ENCODE results near the gene ITGAE.
"Not testable (repeated sequence)": the region's sequence is repeated elsewhere in the genome, so short reads cannot be mapped to it uniquely, and the experiment has no call there.

ITGAE gene

DNA sequence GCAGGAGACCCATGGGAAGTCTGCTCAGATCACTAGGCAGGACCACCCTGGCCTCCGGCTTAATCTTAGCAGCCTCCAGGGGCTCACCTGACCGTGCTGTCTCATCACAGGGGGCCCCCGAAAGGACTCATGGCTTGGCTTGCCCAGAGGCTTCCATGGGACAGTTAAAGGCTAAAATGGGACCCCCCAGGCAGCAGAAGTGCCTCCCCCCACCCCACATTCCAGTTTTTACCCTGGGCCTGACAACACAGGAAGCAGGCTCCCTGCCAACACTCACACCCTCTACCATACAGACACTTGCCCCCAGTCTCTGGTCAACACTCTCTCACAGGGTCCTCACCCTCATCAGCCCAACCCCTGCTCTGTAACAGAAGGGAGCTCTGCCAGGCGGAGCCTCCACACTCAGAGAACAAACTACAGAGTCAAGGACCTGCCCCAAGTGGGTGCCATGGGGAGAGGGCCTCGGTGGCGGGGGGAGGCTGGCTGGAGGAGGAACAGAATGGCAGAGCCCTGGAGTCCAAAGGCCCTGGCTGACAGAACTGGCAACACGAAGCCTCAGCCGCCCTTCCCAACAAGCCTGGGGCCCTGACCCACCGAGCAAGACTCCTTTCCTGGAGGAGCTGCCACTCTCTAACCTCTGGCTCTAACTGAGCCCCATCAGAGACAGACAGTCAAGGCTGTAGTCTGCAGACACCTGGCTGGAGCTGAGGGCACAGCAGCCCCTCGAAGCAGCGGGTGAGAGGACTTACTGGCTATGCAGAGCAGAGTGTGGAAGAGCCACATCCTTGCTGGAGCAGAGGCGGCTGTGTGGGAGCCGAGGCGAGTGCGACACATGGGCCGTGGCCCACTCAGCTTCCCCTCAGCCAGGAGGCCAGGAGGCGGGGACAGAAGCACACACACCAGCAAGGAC, at the start of gene ITGAE:
Gene ITGAE, minus strand, starts transcription at position 827 of the 910 bp plus-strand sequence. Its CDS starts 44 bp downstream, at position 783.
- intact Hi-C loops (cut with DNase I): no loop called here

DNA sequence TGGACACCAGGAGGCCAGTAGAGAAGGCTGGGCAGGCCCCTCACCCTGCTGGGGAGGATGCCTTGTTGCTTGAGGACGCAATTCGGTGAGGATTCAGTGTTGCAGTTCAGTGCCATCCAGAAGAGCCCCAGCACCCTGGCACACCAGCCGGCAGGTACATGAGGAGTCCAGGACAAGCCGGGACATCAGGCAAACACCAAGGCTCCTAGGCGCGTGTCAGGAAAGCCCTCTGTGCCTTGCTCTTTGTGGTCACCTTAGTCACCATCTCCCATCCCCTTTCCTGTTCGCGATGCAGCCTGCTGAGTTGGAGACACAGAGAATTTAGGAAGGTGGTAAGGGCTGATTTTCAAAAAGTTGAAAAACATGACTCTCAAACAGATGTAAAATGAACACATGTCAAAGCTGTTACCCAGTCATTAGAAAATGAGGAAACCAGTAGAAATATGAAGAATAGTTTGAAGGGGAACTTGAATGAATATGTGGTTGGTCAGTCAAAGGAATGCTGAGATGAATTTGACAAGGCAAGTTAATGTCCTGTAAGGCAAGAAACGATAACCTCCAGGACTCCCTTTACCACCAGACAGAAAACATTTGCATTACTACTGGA, 47.3 kb upstream of the ITGAE start:
- intact Hi-C loops (cut with DNase I): loop anchor here (5.0 kb wide), 2 partner anchors 111 to 126 kb away; partner anchors contain the start of gene HASPIN
- peak in 1 of 10 donors; percentile 63 for DNase-seq

More for the DNA sequence above, at the start of gene ITGAE:
- DNase-seq: peak in 1 of 10 donors; percentile 50

DNA sequence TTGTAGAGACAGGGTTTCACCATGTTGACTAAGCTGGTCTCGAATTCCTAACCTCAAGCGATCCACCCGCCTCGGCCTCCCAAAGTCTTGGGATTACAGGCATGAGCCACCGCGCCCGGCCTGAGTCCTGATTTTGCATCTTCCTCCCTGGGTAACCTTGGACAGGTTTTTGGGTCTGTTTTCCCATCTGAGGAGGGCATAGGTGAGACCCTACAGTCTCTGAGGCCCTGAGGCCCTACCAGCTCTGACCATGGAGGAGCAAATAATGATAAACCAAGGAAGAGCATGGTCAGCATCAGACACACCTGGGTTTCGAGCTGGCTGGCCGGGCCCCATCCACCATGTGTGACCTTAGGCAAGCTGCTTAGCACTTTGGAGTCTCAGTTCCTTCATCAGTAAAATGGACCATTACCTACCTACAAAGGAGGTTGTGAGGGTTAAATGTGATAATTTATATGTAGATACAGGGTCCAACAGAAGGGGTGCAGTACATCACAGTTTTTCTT, 46.2 kb upstream of the ITGAE start:
- intact Hi-C loops (cut with DNase I): loop anchor here (5.0 kb wide), 2 partner anchors 110 to 125 kb away; partner anchors contain the start of gene HASPIN
- DNase-seq: peak in 1 of 10 donors; percentile 53

GRCh38 chr17:3846437-3847164, 45.6 kb upstream of the ITGAE start:
- intact Hi-C loops (cut with DNase I): loop anchor here (5.0 kb wide), 2 partner anchors 109 to 124 kb away; partner anchors contain the start of gene HASPIN
- peak in 1 of 10 donors; percentile 45 for DNase-seq

DNA sequence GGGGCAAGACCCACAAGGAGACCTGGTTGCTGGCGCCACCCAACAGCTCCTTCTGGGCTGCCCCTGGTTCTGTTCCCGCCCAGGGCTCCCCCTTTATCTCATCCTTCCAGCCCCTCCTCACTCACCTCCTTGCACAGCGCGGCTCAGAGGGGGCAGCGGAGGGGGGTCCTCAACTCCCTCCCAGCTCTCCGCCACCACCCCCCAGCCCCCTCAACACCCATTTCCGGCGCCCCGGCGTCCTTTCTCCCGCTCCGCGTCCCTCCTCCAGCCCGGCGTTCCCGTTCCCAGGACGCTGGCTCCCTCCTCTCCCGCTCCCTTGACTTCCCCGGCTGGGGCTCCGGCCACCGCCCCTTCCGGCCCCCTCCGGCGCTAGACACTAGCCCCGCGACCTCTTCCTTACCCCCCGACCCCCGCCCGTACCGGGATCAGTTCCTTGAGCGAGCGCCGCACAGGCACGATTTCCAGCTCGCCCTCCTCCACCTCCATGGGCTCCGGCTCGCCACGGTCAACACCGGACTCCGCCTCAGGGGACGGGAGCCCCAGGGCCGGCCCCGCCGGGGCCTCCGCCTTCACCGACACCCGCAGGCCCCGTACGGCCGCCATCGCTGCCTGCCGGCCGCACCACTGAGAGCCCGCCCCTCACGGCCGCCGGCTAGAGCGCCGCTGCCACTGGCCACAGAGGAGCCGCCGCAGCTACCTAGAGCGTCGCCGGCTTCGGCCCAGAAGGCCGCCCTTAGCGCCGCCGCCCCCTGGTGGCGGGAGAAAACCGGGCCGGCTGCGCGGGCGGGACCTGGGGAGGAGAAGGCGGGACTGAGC, 44.8 kb upstream of the ITGAE start, which contains the start of gene NCBP3:
Gene NCBP3, minus strand, starts transcription at position 626 of the 816 bp plus-strand sequence. Its CDS starts 23 bp downstream, at position 603.
- intact Hi-C loops (cut with DNase I): loop anchor here (5.0 kb wide), 2 partner anchors 109 to 124 kb away; partner anchors contain the start of gene HASPIN
- DNase-seq: peak; percentile 76 to 99 (median 88)

- intact Hi-C loops (cut with DNase I): loop anchor here (5.0 kb wide), 2 partner anchors 108 to 123 kb away; partner anchors contain the start of gene HASPIN
Observed at GRCh38 chr17:3845291-3845620, 44.3 kb upstream of the ITGAE start.

DNA sequence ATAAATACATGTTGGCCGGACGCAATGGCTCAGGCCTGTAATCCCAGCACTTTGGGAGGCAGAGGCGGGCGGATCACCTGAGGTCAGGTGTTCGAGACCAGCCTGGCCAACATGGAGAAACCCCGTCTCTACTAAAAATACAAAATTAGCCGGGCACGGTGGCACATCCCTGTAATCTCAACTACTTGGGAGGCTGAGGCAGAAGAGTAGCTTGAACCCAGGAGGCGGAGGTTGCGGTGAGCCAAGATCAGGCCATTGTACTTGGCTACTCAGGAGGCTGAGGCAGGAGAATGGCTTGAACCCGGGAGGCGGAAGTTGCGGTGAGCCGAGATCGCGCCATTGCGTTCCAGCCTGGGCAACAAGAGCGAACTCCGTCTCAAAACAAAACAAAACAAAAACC, 43.6 kb upstream of the ITGAE start:
- DNase-seq: peak in 1 of 10 donors; percentile 64
- intact Hi-C loops (cut with DNase I): not testable (repeated sequence)

More at GRCh38 chr17:3845291-3845620, 44.3 kb upstream of the ITGAE start:
- DNase-seq: no peak

- peak in 1 of 10 donors; percentile 67 for DNase-seq
- intact Hi-C loops (cut with DNase I): no loop called here
Observed at GRCh38 chr17:3843935-3844516, 43.0 kb upstream of the ITGAE start.

DNA sequence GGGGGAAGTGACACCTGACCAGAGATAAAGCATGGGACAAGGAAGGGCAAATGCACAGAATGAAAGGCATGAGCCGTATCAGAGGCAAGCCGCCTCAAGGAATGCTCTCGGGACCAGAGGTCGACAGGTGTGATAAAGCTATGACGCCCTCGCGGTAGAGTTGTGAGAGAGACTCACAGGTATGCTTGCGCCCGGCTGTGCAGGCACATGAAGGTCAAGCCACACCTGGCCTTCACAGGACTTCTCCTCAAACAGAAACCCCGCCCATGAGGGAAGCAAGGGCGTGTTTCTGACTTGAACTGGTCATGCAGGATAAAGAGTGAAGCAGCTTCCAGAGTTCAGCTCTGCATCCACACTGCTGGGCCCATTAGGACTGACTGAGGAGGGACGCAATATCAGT, 37.2 kb upstream of the ITGAE start:
- DNase-seq: peak in 1 of 10 donors; percentile 65
- intact Hi-C loops (cut with DNase I): no loop called here

DNA sequence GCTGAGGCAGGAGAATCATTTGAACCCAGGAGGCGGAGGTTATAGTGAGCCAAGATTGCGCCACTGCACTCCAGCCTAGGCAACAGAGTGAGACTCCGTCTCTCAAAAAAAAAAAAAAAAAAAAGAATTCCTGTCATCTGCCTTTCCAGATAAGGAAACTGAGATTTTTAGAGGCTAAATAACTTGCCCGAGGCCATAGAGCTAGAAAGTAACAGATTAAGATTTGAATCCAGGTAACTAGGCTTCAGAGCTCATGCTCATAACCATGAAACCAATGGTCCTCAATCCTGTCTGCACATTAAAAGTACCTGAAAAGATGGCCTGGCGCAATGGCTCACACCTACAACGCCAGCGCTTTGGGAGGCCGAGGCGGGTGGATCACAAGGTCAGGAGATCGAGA, 35.6 kb upstream of the ITGAE start:
- DNase-seq: peak in 1 of 10 donors; percentile 34
- intact Hi-C loops (cut with DNase I): no loop called here

- DNase-seq: peak in 1 of 10 donors; percentile 22
- intact Hi-C loops (cut with DNase I): no loop called here
Observed at GRCh38 chr17:3835410-3836229, 34.6 kb upstream of the ITGAE start.

- peak in 1 of 10 donors; percentile 14 for DNase-seq
- intact Hi-C loops (cut with DNase I): no loop called here
Observed at GRCh38 chr17:3834811-3835210, 33.8 kb upstream of the ITGAE start.

DNA sequence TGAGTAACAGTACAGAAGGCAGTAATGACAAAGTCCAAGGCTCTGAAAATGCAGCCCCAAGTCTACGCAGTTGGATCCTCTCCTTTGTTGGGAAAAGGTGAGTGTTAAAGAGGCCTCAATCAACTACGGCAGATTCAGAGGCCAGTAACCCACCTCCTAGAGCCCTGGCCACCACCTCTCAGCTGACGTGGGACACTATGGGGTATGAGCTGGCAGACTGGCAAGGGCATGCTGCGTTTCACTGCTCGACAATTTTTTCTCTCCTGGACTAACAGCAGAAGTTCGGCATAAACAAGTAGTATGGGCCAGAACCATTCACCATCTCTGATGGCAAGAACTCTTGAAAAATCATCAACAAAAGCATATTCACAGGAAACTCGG, 27.9 kb upstream of the ITGAE start:
- intact Hi-C loops (cut with DNase I): no loop called here
- no peak for DNase-seq

DNA sequence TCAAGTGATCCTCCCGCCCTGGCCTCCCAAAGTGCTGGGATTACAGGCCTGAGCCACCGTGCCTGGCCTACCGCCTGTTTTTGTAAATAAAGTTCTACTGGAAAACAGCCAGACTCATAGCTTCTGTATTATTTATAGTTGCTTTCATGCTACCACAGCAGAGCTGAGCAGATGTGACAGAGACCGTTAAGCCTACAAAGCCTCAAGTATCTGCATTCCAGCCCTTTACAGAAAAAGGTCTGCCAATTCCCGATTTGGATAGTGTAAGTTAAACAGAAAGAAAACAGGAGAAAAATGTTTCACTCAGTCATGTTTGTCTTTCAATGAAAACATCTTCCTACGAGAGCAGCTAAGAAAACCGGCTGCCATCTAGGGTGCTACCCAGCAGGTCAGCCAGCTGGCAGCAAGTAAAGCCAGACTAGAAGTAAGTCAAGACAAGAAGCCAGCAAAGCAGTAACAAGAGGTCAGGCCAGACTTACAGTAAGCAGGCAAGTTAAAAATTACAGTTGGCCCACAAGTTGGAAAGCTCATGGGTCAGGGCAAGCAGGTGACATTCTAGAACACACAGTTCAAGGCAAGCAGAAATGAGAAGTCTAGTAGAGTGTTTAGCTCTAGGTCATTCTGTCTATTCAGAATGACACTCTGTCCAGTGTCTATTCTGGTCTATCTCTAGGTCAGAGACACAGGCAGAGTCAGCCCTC, 27.3 kb upstream of the ITGAE start:
- DNase-seq: no peak
- intact Hi-C loops (cut with DNase I): no loop called here

GRCh38 chr17:3827124-3827773, 26.3 kb upstream of the ITGAE start:
- DNase-seq: peak in 6 of 10 donors; percentile 50 to 91 (median 68)
- intact Hi-C loops (cut with DNase I): loop anchor here (1.0 kb wide), 1 partner anchor 90 kb away; no protein-coding TSS in a partner anchor

- DNase-seq: no peak
- intact Hi-C loops (cut with DNase I): no loop called here
Observed at GRCh38 chr17:3826191-3826590, 25.2 kb upstream of the ITGAE start.

GRCh38 chr17:3821101-3821500, 20.1 kb upstream of the ITGAE start:
- intact Hi-C loops (cut with DNase I): no loop called here
- DNase-seq: no peak
